Neural progenitor cell (in vitro differentiated cells): ENCODE measurements around the gene TNFRSF25.

Experiments used
- CTCF ChIP-seq: fragments of 200-600 bp; sonication (generic); IDR thresholded peaks from 2 replicates; pipeline ENCODE4 v1.5.1; 2017; ENCODE audit warnings: antibody characterized with exemption, mild to moderate bottlenecking
- EZH2 ChIP-seq: fragments of 200-600 bp; sonication (generic); IDR thresholded peaks from 2 replicates; pipeline ENCODE4 v1.6.1; 2017; ENCODE audit warnings: antibody characterized with exemption, mild to moderate bottlenecking, moderate library complexity
- EZH2phosphoT487 ChIP-seq: fragments of 200-600 bp; sonication (generic); IDR thresholded peaks from 2 replicates; pipeline ENCODE4 v1.6.1; 2017; ENCODE audit warnings: antibody characterized with exemption

- TF ChIP-seq CTCF (no peak), EZH2 (no peak), EZH2phosphoT487 (no peak)
Measured at GRCh38 chr1:6466023-6466422, at the start of gene TNFRSF25.
